Activated CD8-positive, alpha-beta T cell treated with anti-CD3 and anti-CD28 coated beads, Interleukin-2, amount 10 ng/mL, durations not matched to agents 7 days and 5 days (primary cell): Measurements from ENCODE around the gene SLC17A9. TPM values are rescaled to one million over a fixed set of nuclear protein-coding genes. Genes with fewer than 3 reads are reported as not detected.
"Not testable (repeated sequence)": the region's sequence is repeated elsewhere in the genome, so short reads cannot be mapped to it uniquely, and the experiment has no call there.

Experiments used
- ATAC-seq: fragments of 150-1000 bp; cut with Tn5 transposase; one replicate; pipeline ENCODE4 v1.10.0; 2021; ENCODE audit warnings: moderate library complexity
- CTCF ChIA-PET: fragments of 350-600 bp; sonication (Branson Sonifier 250); formaldehyde crosslinking; loops from one replicate; lab custom pipeline; 2021; ENCODE audit warnings: antibody characterized with exemption; lab: Charles Lee
- POLR2A ChIA-PET: fragments of 350-600 bp; sonication (Branson Sonifier 250); formaldehyde crosslinking; loops from one replicate; lab custom pipeline; 2021; ENCODE audit warnings: antibody characterized with exemption; lab: Charles Lee
- DNase-seq: peaks from one replicate; pipeline ENCODE4 v3.0.0-alpha.2; 2020
- H3K27ac Mint-ChIP-seq: one replicate; pipeline ENCODE4 v1.8.0; 2021; ENCODE audit warnings: mild to moderate bottlenecking, mixed read lengths
- H3K27me3 Mint-ChIP-seq: one replicate; pipeline ENCODE4 v1.8.0; 2021; ENCODE audit warnings: low read depth, mixed read lengths
- H3K36me3 Mint-ChIP-seq: one replicate; pipeline ENCODE4 v1.8.0; 2021; ENCODE audit warnings: low read depth, mixed read lengths
- H3K4me1 Mint-ChIP-seq: one replicate; pipeline ENCODE4 v1.8.0; 2021; ENCODE audit warnings: low read depth, mixed read lengths
- H3K4me3 Mint-ChIP-seq: one replicate; pipeline ENCODE4 v1.8.0; 2021; ENCODE audit warnings: mild to moderate bottlenecking, mixed read lengths
- H3K9me3 Mint-ChIP-seq: one replicate; pipeline ENCODE4 v1.8.0; 2022; ENCODE audit warnings: mixed read lengths; ENCODE audit not compliant: insufficient read depth
- total RNA-seq, 2 experiments: library from RNA; stranded (reverse); gene quantifications; one replicate each; pipeline ENCODE4 v1.2.3, GENCODE V29; 2021

The SLC17A9 gene
- total RNA-seq, 2 experiments from 2014 or later: 57.8 to 69.7 TPM

- no peaks in the 10 kb centered on the region for H3K27me3 Mint-ChIP-seq
- POLR2A ChIA-PET: interaction anchor here (0.6 to 3.0 kb wide), 4 partner anchors 8 to 90 kb away, joined by 3 to 13 read pairs (median 10); partner anchors contain the start of gene GID8
- peak overlapping the region; percentile 80 for H3K4me3 Mint-ChIP-seq
- H3K27ac Mint-ChIP-seq: peak overlapping the region; percentile 96
- no peak for ATAC-seq
- H3K36me3 Mint-ChIP-seq: peaks cover 35% of the 10 kb centered on the region
- H3K4me1 Mint-ChIP-seq: peaks cover 91% of the 10 kb centered on the region
- no peaks in the 10 kb centered on the region for H3K9me3 Mint-ChIP-seq
- no peak for DNase-seq
- CTCF ChIA-PET: interaction anchor here (1.1 to 13.5 kb wide), 6 partner anchors 9 to 35 kb away, joined by 6 to 182 read pairs (median 54); partner anchors contain the start of gene GID8
These were observed 32.4 kb upstream of the SLC17A9 start for GRCh38 chr20:62920039-62920645.

- Mint-ChIP-seq H3K27ac (peak overlapping the region; percentile 81), H3K36me3 (peaks cover 41% of the 10 kb centered on the region), H3K4me1 (peaks cover 81% of the 10 kb centered on the region), H3K4me3 (peak overlapping the region; percentile 65), H3K9me3 (no peaks in the 10 kb centered on the region), H3K27me3 (no peaks in the 10 kb centered on the region)
- ChIA-PET POLR2A (interaction anchor here (0.6 to 1.4 kb wide), 3 partner anchors 9 to 75 kb away, joined by 4 to 8 read pairs (median 4); partner anchors contain the start of gene GID8), CTCF (interaction anchor here (1.1 to 13.5 kb wide), 6 partner anchors 10 to 34 kb away, joined by 6 to 182 read pairs (median 54); partner anchors contain the start of gene GID8)
- peak; percentile 82 for DNase-seq
- peak; percentile 57 for ATAC-seq
These were observed 31.3 kb upstream of the SLC17A9 start for GRCh38 chr20:62921119-62921687.

GRCh38 chr20:62922451-62922921 is 30.0 kb upstream of the SLC17A9 start:
- Mint-ChIP-seq H3K27me3 (no peaks in the 10 kb centered on the region), H3K9me3 (no peaks in the 10 kb centered on the region), H3K36me3 (peaks cover 35% of the 10 kb centered on the region), H3K4me1 (peaks cover 78% of the 10 kb centered on the region), H3K27ac (peak overlapping the region; percentile 89), H3K4me3 (peak overlapping the region; percentile 76)
- DNase-seq (peak; percentile 75), ATAC-seq (no peak)
- POLR2A ChIA-PET: interaction anchor here (0.6 to 7.2 kb wide), 2 partner anchors 14 to 40 kb away, joined by 4 to 82 read pairs; partner anchors contain the start of gene GID8
- CTCF ChIA-PET: interaction anchor here (9.2 to 13.5 kb wide), 3 partner anchors 14 to 22 kb away, joined by 100 to 182 read pairs (median 105); partner anchors contain the start of gene GID8

GRCh38 chr20:62923059-62923668 is 29.3 kb upstream of the SLC17A9 start:
- H3K4me3 Mint-ChIP-seq: peak overlapping the region; percentile 84
- H3K9me3 Mint-ChIP-seq, H3K27me3 Mint-ChIP-seq, DNase-seq, ATAC-seq: not testable (repeated sequence)
- CTCF ChIA-PET: interaction anchor here (9.2 to 13.5 kb wide), 3 partner anchors 13 to 22 kb away, joined by 100 to 182 read pairs (median 105); partner anchors contain the start of gene GID8
- POLR2A ChIA-PET: interaction anchor here (1.3 to 7.2 kb wide), 2 partner anchors 13 to 31 kb away, joined by 3 to 82 read pairs; partner anchors contain the start of gene GID8
- peaks cover 32% of the 10 kb centered on the region for H3K36me3 Mint-ChIP-seq
- peak overlapping the region; percentile 89 for H3K27ac Mint-ChIP-seq
- peaks cover 78% of the 10 kb centered on the region for H3K4me1 Mint-ChIP-seq

GRCh38 chr20:62923669-62924441 is 28.7 kb upstream of the SLC17A9 start:
- ChIA-PET CTCF (interaction anchor here (1.3 to 13.5 kb wide), 5 partner anchors 8 to 31 kb away, joined by 3 to 182 read pairs (median 100); partner anchors contain the start of gene GID8), POLR2A (interaction anchor here (1.3 to 7.2 kb wide), 5 partner anchors 10 to 36 kb away, joined by 3 to 82 read pairs (median 5); partner anchors contain the start of gene GID8)
- H3K27me3 Mint-ChIP-seq: no peaks in the 10 kb centered on the region
- DNase-seq (no peak), ATAC-seq (no peak)
- H3K36me3 Mint-ChIP-seq: peaks cover 37% of the 10 kb centered on the region
- peak overlapping the region; percentile 84 for H3K4me3 Mint-ChIP-seq
- no peaks in the 10 kb centered on the region for H3K9me3 Mint-ChIP-seq
- H3K27ac Mint-ChIP-seq: peak overlapping the region; percentile 96
- peaks cover 78% of the 10 kb centered on the region for H3K4me1 Mint-ChIP-seq

GRCh38 chr20:62924442-62925075 is 27.9 kb upstream of the SLC17A9 start:
- H3K9me3 Mint-ChIP-seq: no peaks in the 10 kb centered on the region
- POLR2A ChIA-PET: interaction anchor here (1.1 to 7.2 kb wide), 9 partner anchors 10 to 37 kb away, joined by 3 to 82 read pairs (median 5); partner anchors contain the start of gene GID8
- CTCF ChIA-PET: interaction anchor here (1.3 to 13.5 kb wide), 4 partner anchors 9 to 30 kb away, joined by 3 to 182 read pairs (median 58); partner anchors contain the start of gene GID8
- ATAC-seq (peak; percentile 6), DNase-seq (peak; percentile 50)
- peaks cover 74% of the 10 kb centered on the region for H3K4me1 Mint-ChIP-seq
- H3K27me3 Mint-ChIP-seq: no peaks in the 10 kb centered on the region
- peaks cover 35% of the 10 kb centered on the region for H3K36me3 Mint-ChIP-seq
- peak overlapping the region; percentile 96 for H3K27ac Mint-ChIP-seq
- peak overlapping the region; percentile 84 for H3K4me3 Mint-ChIP-seq

- peak overlapping the region; percentile 96 for H3K27ac Mint-ChIP-seq
- H3K36me3 Mint-ChIP-seq: peaks cover 33% of the 10 kb centered on the region
- H3K9me3 Mint-ChIP-seq: no peaks in the 10 kb centered on the region
- ATAC-seq (no peak), DNase-seq (no peak)
- ChIA-PET POLR2A (interaction anchor here (1.1 to 7.2 kb wide), 9 partner anchors 11 to 37 kb away, joined by 4 to 82 read pairs (median 5); partner anchors contain the start of genes GID8 and SLC17A9), CTCF (interaction anchor here (1.3 to 13.5 kb wide), 4 partner anchors 10 to 30 kb away, joined by 3 to 182 read pairs (median 58); partner anchors contain the start of gene GID8)
- H3K4me3 Mint-ChIP-seq: peak overlapping the region; percentile 84
- peaks cover 73% of the 10 kb centered on the region for H3K4me1 Mint-ChIP-seq
- no peaks in the 10 kb centered on the region for H3K27me3 Mint-ChIP-seq
These were observed 27.5 kb upstream of the SLC17A9 start for GRCh38 chr20:62925076-62925419.

GRCh38 chr20:62925420-62926228 is 26.9 kb upstream of the SLC17A9 start:
- ChIA-PET POLR2A (interaction anchor here (1.1 to 7.2 kb wide), 9 partner anchors 11 to 38 kb away, joined by 4 to 82 read pairs (median 5); partner anchors contain the start of genes GID8 and SLC17A9), CTCF (interaction anchor here (1.3 to 13.5 kb wide), 5 partner anchors 10 to 103 kb away, joined by 3 to 182 read pairs (median 15); partner anchors contain the start of gene GID8)
- H3K27ac Mint-ChIP-seq: peak overlapping the region; percentile 96
- H3K9me3 Mint-ChIP-seq: no peaks in the 10 kb centered on the region
- peaks cover 73% of the 10 kb centered on the region for H3K4me1 Mint-ChIP-seq
- ATAC-seq (peak; percentile 7), DNase-seq (peak; percentile 69)
- no peaks in the 10 kb centered on the region for H3K27me3 Mint-ChIP-seq
- peaks cover 33% of the 10 kb centered on the region for H3K36me3 Mint-ChIP-seq
- peak overlapping the region; percentile 84 for H3K4me3 Mint-ChIP-seq
